H9 (cell line): ENCODE data around the gene CDK8. TPM values are rescaled to one million over a fixed set of nuclear protein-coding genes. Genes with fewer than 3 reads are reported as not detected.

Experiments used
- DNase-seq: peaks from one replicate; pipeline ENCODE4 v3.0.0-alpha.2; 2017
- H2AFZ ChIP-seq: one replicate; pipeline ENCODE4 v1.6.1; 2013; ENCODE audit warnings: mild to moderate bottlenecking, low read length, control low read depth, moderate library complexity
- H2AK5ac ChIP-seq: 2 replicates; pipeline ENCODE4 v1.6.1; 2013; ENCODE audit warnings: low read length, control low read depth, mixed read lengths; ENCODE audit not compliant: insufficient read length
- H2BK120ac ChIP-seq: one replicate; pipeline ENCODE4 v1.6.1; 2013; ENCODE audit warnings: low read depth, mild to moderate bottlenecking, low read length, control low read depth, inconsistent platforms; ENCODE audit not compliant: poor library complexity, severe bottlenecking
- H2BK12ac ChIP-seq: 2 replicates; pipeline ENCODE4 v1.6.1; 2013; ENCODE audit warnings: low read length, control low read depth, mixed read lengths, low read depth; ENCODE audit not compliant: insufficient read length
- H2BK15ac ChIP-seq: 2 replicates; pipeline ENCODE4 v1.6.1; 2013; ENCODE audit warnings: low read depth, low read length, control low read depth
- H2BK20ac ChIP-seq: one replicate; pipeline ENCODE4 v1.6.1; 2013; ENCODE audit warnings: low read depth, mild to moderate bottlenecking, low read length, control low read depth, inconsistent platforms; ENCODE audit not compliant: poor library complexity, severe bottlenecking
- H2BK5ac ChIP-seq: 2 replicates; pipeline ENCODE4 v1.6.1; 2013; ENCODE audit warnings: low read length, control low read depth, mixed read lengths; ENCODE audit not compliant: insufficient read length
- H3K14ac ChIP-seq: 2 replicates; pipeline ENCODE4 v1.6.1; 2013; ENCODE audit warnings: low read length, control low read depth; ENCODE audit not compliant: insufficient read depth
- H3K18ac ChIP-seq: 2 replicates; pipeline ENCODE4 v1.6.1; 2013; ENCODE audit warnings: low read depth, mild to moderate bottlenecking, mixed read lengths, low read length, control low read depth; ENCODE audit not compliant: insufficient read length
- H3K23ac ChIP-seq: 2 replicates; pipeline ENCODE4 v1.6.1; 2013; ENCODE audit warnings: low read length, control low read depth, mixed read lengths, low read depth; ENCODE audit not compliant: insufficient read length
- H3K23me2 ChIP-seq: 2 replicates; pipeline ENCODE4 v1.6.1; 2013; ENCODE audit warnings: low read depth, mild to moderate bottlenecking, mixed read lengths, low read length, control low read depth; ENCODE audit not compliant: insufficient read length, poor library complexity, severe bottlenecking
- H3K27ac ChIP-seq: 2 replicates; pipeline ENCODE4 v1.5.1; 2013; ENCODE audit warnings: low read length, control low read depth, mixed read lengths, low read depth; ENCODE audit not compliant: insufficient read length
- H3K27me3 ChIP-seq: 2 replicates; pipeline ENCODE4 v1.6.1; 2013; ENCODE audit warnings: low read length, control low read depth, inconsistent platforms; ENCODE audit not compliant: insufficient read depth
- H3K4ac ChIP-seq: 2 replicates; pipeline ENCODE4 v1.6.1; 2013; ENCODE audit warnings: low read depth, mild to moderate bottlenecking, control low read depth, inconsistent platforms, low read length, moderate library complexity
- H3K4me1 ChIP-seq: 2 replicates; pipeline ENCODE4 v1.6.1; 2013; ENCODE audit warnings: low read length, control low read depth, inconsistent platforms; ENCODE audit not compliant: insufficient read depth
- H3K4me2 ChIP-seq: 2 replicates; pipeline ENCODE4 v1.6.1; 2013; ENCODE audit warnings: low read length, control low read depth, mixed read lengths; ENCODE audit not compliant: insufficient read length, insufficient read depth
- H3K56ac ChIP-seq: 2 replicates; pipeline ENCODE4 v1.6.1; 2013; ENCODE audit warnings: low read depth, mild to moderate bottlenecking, mixed read lengths, low read length, control low read depth; ENCODE audit not compliant: insufficient read length
- H3K79me1 ChIP-seq: 2 replicates; pipeline ENCODE4 v1.6.1; 2013; ENCODE audit warnings: low read depth, mild to moderate bottlenecking, moderate library complexity, low read length, control low read depth, inconsistent platforms; ENCODE audit not compliant: insufficient read depth, poor library complexity, severe bottlenecking
- H3K79me2 ChIP-seq: 2 replicates; pipeline ENCODE4 v1.6.1; 2013; ENCODE audit warnings: low read length, control low read depth, inconsistent platforms; ENCODE audit not compliant: insufficient read depth
- H3K9ac ChIP-seq: 2 replicates; pipeline ENCODE4 v1.6.1; 2013; ENCODE audit warnings: low read length, control low read depth, mixed read lengths; ENCODE audit not compliant: insufficient read length; ENCODE audit errors: extremely low read depth
- H3K9me3 ChIP-seq: one replicate; pipeline ENCODE4 v1.6.1; 2013; ENCODE audit warnings: low read depth, low read length, inconsistent platforms; ENCODE audit not compliant: control insufficient read depth
- H3T11ph ChIP-seq: one replicate; pipeline ENCODE4 v1.6.1; 2013; ENCODE audit warnings: mild to moderate bottlenecking, low read length, control low read depth, inconsistent platforms
- H4K20me1 ChIP-seq: one replicate; pipeline ENCODE4 v1.6.1; 2013; ENCODE audit not compliant: control insufficient read depth, insufficient read length, insufficient read depth
- H4K5ac ChIP-seq: 2 replicates; pipeline ENCODE4 v1.6.1; 2013; ENCODE audit warnings: low read depth, mild to moderate bottlenecking, mixed read lengths, low read length, control low read depth; ENCODE audit not compliant: insufficient read length
- H4K8ac ChIP-seq: replicated peaks from 2 replicates; pipeline ENCODE4 v1.6.1; 2013; ENCODE audit warnings: low read length, control low read depth, mixed read lengths, low read depth; ENCODE audit not compliant: insufficient read length
- H4K91ac ChIP-seq: 2 replicates; pipeline ENCODE4 v1.6.1; 2013; ENCODE audit warnings: low read depth, mild to moderate bottlenecking, moderate library complexity, mixed read lengths, low read length, control low read depth; ENCODE audit not compliant: insufficient read length
- H3K27ac Mint-ChIP-seq, 3 experiments: 2 replicates in 2 of 3; 3 replicates in 1 of 3; pipeline ENCODE4 v1.8.0; 2020 to 2021; ENCODE audit warnings: mixed read lengths in 3 of 3, mild to moderate bottlenecking in 1 of 3, moderate library complexity in 1 of 3
- H3K27me3 Mint-ChIP-seq: 2 replicates; pipeline ENCODE4 v1.8.0; 2021; ENCODE audit warnings: low read depth, mild to moderate bottlenecking, moderate library complexity, mixed read lengths
- H3K36me3 Mint-ChIP-seq, 3 experiments: 2 replicates in 2 of 3; 3 replicates in 1 of 3; pipeline ENCODE4 v1.8.0; 2020 to 2021; ENCODE audit warnings: low read depth in 3 of 3, mixed read lengths in 3 of 3; ENCODE audit not compliant: insufficient read depth in 1 of 3
- H3K4me1 Mint-ChIP-seq, 2 experiments: 2 replicates each; pipeline ENCODE4 v1.8.0; 2020; ENCODE audit warnings: mixed read lengths in 2 of 2
- H3K4me3 Mint-ChIP-seq, 2 experiments: 2 replicates in 1 of 2; 3 replicates in 1 of 2; pipeline ENCODE4 v1.8.0; 2020 to 2021; ENCODE audit warnings: mild to moderate bottlenecking in 2 of 2, mixed read lengths in 2 of 2, moderate library complexity in 1 of 2
- H3K9me3 Mint-ChIP-seq, 2 experiments: 2 replicates in 1 of 2; 3 replicates in 1 of 2; pipeline ENCODE4 v1.8.0; 2020; ENCODE audit warnings: mild to moderate bottlenecking in 2 of 2, mixed read lengths in 2 of 2, moderate library complexity in 1 of 2
- WGBS: extraction: QIAGEN DNeasy Blood & Tissue Kit; methylation state at CpG from one replicate; pipeline ENCODE4 v1.1.7; 2013; ENCODE audit warnings: missing lambda C conversion rate, low lambda C conversion rate, mixed read lengths; ENCODE audit not compliant: insufficient read length; ENCODE audit errors: extremely low coverage; 5-methylcytosine and 5-hydroxymethylcytosine counted together
- total RNA-seq: library from RNA; stranded (reverse); gene quantifications from 2 replicates; pipeline ENCODE4 v1.2.1, GENCODE V29; 2021
- TF ChIP-seq, protein P1 (sequence below): fragments of 200-600 bp; sonication (generic); conservative IDR thresholded peaks from 3 replicates; pipeline ENCODE4 v1.8.0; 2021; ENCODE audit warnings: antibody characterized with exemption, mild to moderate bottlenecking

Gene CDK8
- total RNA-seq, 1 experiment from 2014 or later, result 18.1 TPM

DNA sequence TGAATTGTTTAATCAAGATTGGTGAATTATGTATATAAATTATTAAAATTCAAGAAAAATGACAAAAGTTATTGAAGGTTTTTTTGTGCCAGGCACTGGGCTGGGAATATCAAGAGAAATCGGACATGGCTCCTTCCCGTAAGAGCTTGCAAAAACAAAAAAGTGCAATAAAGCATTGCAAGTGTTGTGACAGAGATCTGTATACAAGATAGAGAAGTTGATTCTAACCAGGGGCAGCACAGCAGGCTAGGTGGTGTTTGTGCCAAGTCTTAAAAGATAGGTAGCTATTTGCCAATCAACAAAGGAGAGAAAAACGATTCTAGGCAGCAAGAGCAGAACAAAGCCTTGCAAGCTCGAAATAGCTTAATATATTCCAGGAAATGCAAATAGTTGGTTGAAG, 179.8 kb downstream of the CDK8 start:
- H3K27me3 Mint-ChIP-seq, result 0 out of 2 replicates have a peak, but pooled peaks cover 3% of the 10 kb centered on the region
- TF ChIP-seq, protein P1, sequence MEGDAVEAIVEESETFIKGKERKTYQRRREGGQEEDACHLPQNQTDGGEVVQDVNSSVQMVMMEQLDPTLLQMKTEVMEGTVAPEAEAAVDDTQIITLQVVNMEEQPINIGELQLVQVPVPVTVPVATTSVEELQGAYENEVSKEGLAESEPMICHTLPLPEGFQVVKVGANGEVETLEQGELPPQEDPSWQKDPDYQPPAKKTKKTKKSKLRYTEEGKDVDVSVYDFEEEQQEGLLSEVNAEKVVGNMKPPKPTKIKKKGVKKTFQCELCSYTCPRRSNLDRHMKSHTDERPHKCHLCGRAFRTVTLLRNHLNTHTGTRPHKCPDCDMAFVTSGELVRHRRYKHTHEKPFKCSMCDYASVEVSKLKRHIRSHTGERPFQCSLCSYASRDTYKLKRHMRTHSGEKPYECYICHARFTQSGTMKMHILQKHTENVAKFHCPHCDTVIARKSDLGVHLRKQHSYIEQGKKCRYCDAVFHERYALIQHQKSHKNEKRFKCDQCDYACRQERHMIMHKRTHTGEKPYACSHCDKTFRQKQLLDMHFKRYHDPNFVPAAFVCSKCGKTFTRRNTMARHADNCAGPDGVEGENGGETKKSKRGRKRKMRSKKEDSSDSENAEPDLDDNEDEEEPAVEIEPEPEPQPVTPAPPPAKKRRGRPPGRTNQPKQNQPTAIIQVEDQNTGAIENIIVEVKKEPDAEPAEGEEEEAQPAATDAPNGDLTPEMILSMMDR, result no peak
- peaks cover 0 to 7% of the 10 kb centered on the region in 2 experiments; a peak in 2 of 4 replicates for H3K4me1 Mint-ChIP-seq
- Histone ChIP-seq H2BK120ac (no peak overlapping the region), H3K4ac (no peak overlapping the region), H2BK15ac (no peak overlapping the region), H3K9ac (no peak overlapping the region), H3T11ph (no peak overlapping the region), H2BK20ac (no peak overlapping the region), H3K9me3 (no peaks in the 10 kb centered on the region), H3K27me3 (no peaks in the 10 kb centered on the region), H3K27ac (no peak overlapping the region), H4K20me1 (no peaks in the 10 kb centered on the region), H3K56ac (no peak overlapping the region), H3K79me2 (no peaks in the 10 kb centered on the region), H2BK5ac (no peak overlapping the region), H3K23ac (no peak overlapping the region), H2AFZ (no peak overlapping the region), H4K91ac (no peak overlapping the region), H2BK12ac (no peak overlapping the region), H3K23me2 (no peaks in the 10 kb centered on the region), H3K4me2 (no peak overlapping the region), H3K18ac (no peak overlapping the region), H3K4me1 (no peaks in the 10 kb centered on the region), H4K8ac (no peak overlapping the region), H3K14ac (no peak overlapping the region), H3K79me1 (no peaks in the 10 kb centered on the region), H4K5ac (no peak overlapping the region), H2AK5ac (no peak overlapping the region)
- DNase-seq, result no peak
- no peak overlapping the region for H3K4me3 Mint-ChIP-seq
- no peak overlapping the region for H3K27ac Mint-ChIP-seq
- H3K9me3 Mint-ChIP-seq, result peaks cover 28 to 34% of the 10 kb centered on the region in 2 experiments
- H3K36me3 Mint-ChIP-seq, result peaks cover 4 to 15% (median 12%) of the 10 kb centered on the region in 3 experiments
- WGBS, result no CpG with 5 or more reads among the region's 4 CpGs
